Stimulated activated CD4-positive, alpha-beta T cell treated with anti-CD3 and anti-CD28 coated beads, Interleukin-1b, Interleukin-23, amount 100 ng/mL, for 24 hours (primary cell): ENCODE data around the gene SLC8A1.

Experiments used
- DNase-seq, 4 experiments: peaks; one replicate each; pipeline ENCODE4 v3.0.0-alpha.2; 2020; ENCODE audit warnings: low read depth in 4 of 4, low spot score in 1 of 4

Gene SLC8A1

GRCh38 chr2:40279482-40279881 is 172.4 kb downstream of the SLC8A1 start:
- DNase-seq = no peak

DNA sequence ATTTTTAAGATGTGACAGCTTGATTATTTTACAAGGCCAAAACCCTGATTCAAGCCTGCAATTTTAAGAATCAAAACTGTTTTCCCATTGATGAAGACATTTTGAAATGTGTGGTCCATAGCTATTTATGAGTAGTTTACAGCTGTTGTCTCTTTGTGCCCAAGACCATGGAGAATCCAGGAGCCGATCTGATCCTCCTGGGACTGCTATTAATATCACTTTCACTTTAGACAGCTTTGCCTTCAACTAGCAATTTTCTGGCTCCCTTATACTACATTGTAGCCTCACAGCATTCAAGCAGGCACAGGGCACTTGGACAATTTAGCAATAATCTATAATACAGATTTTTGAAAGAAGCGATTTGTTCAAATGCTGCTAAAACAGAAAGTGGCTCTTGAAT is 172.9 kb downstream of the SLC8A1 start:
- no peak for DNase-seq

- no peak for DNase-seq
Observed at GRCh38 chr2:40276076-40276475, 175.8 kb downstream of the SLC8A1 start.

DNA sequence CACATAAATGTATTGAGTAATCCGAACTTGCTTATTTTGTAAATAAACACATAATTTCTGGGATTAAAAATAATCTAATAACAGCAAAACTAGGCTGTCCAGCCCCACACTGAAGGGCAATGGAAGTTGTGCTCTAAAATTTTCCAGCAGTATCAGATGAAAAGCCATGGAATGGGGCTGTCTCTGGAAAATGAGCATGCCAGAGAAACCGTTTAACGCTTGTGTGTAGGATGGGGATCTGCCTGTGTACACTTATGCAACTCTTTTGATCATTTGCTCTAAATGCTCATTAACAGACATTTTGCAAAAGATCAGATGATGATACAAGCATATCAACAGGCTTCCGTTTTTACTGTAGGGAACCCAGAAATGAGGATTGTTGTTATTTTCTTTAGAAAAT is 177.6 kb downstream of the SLC8A1 start:
- DNase-seq = no peak

GRCh38 chr2:40273734-40274182 is 178.1 kb downstream of the SLC8A1 start:
- no peak for DNase-seq

DNA sequence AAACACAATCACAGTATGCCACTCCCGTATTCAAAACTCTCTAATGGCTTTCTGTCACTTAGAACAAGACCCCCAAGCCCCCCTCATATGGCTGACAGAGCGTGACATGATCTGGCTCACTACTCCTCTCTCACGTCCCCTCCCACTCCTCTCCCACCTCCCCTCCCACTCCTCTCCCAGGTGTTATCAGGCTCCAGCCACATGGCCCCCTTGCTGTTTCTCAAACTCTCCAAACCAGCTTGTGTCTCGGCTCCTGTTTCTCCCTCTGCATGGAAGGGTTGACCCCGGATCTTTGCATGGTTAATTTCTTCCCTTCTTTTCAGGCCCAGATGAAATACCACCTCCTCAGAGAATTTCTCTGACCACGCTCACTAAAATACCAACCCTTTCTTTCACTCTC is 180.8 kb downstream of the SLC8A1 start:
- DNase-seq = no peak

DNA sequence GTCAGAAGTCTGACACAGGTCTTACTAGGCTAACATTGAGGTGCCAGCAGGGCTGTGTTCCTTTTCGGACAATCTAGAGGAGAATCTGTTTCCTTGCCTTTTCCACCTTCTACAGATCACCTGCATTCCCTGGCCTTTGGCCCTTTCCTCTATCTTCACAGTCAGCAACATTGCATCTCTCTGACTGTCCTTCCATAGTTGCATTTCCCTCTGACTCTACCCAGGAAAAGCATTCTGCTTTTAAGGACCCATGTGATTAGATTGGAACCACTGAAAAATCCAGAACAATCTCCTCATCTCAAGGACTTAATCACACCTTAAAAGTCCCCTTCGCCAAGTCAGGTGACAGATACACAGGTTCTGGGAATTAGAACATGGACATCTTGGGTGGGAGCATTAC is 181.5 kb downstream of the SLC8A1 start:
- DNase-seq = no peak

GRCh38 chr2:40268566-40268965 is 183.3 kb downstream of the SLC8A1 start:
- no peak for DNase-seq

DNA sequence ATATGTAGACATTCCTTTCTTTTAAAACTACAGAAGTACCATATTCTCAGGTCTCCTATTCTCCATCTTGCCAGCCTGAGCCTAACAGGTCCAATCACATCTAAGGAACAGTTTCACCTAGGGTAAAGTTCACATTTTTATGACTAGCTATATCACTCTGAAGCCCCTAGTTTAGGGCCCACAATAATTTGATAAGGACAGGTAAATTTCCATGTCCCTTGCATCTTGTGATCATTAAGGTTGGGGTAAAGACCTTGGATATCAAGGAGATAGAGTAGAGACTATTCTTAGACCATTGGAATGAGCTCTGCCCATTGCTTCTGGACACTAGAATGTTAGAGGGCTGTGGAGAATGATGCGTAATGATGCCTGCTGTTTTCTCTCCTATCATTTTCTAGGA is 185.7 kb downstream of the SLC8A1 start:
- DNase-seq = no peak

- no peak for DNase-seq
Observed at GRCh38 chr2:40265602-40266001, 186.3 kb downstream of the SLC8A1 start.

DNA sequence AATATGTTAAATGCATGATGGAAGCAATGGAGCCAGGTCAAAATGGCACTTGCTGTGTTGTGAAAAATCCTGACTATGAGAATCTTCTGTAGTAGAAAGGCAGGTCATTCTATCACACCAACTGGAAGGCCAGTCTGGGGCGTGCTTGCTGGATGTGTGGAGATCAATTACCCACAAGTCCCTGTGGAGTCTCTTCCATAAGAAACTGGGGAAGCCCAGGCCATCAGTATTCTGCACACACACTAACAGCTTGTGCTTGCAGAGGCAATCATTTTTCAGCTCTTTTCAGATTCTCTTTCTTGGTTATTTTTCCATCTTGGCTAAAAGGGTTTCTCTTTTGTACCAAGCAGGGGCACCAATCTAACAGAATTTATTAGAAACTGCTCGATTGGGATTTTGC is 190.8 kb downstream of the SLC8A1 start:
- DNase-seq = no peak

DNA sequence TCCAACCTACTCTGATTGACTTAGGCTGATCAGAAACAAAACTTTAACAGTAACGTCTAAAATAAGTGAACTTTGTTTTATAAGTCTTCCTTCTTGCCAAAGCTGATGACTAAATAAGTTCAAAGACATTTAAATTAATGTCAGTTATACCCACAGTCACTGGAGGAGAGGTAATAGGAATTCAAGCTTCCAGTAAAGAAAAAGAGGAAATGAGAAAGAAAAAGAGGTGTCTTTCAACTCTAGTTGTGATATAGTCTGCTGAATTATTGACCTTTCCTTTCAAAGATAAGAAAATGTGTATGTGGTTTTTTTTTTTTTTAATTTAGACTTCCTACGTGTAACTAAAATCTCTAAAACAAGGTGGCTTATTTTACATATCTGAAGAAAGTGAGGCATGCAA is 191.5 kb downstream of the SLC8A1 start:
- DNase-seq = no peak

GRCh38 chr2:40259900-40260299 is 192.0 kb downstream of the SLC8A1 start:
- no peak for DNase-seq

- no peak for DNase-seq
Observed at GRCh38 chr2:40258135-40258457, 193.8 kb downstream of the SLC8A1 start.

GRCh38 chr2:40257340-40258134 is 194.4 kb downstream of the SLC8A1 start:
- DNase-seq = no peak

DNA sequence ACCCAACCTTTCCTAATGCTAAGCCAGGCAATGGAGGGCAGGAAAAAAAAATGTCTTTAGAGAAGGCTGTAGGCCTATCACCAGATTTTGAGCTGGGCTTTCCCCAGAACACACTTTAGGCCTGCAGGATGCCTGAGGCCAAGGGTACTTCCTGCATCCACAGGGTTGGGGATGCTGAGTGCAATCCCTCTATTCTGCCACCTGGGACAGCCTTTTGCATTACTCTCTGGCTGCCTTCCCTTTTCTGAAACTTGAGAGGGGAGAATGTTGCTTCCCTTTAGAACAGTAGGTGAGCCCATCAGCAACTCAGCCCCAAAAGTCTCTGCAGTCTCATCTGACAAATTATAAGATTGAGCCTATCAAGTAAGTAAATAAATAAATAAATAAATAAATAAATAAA is 195.2 kb downstream of the SLC8A1 start:
- no peak for DNase-seq

- DNase-seq = no peak
Observed at GRCh38 chr2:40256008-40256407, 195.9 kb downstream of the SLC8A1 start.

- no peak for DNase-seq
Observed at GRCh38 chr2:40255103-40255502, 196.8 kb downstream of the SLC8A1 start.

GRCh38 chr2:40254611-40255010 is 197.3 kb downstream of the SLC8A1 start:
- DNase-seq = no peak

DNA sequence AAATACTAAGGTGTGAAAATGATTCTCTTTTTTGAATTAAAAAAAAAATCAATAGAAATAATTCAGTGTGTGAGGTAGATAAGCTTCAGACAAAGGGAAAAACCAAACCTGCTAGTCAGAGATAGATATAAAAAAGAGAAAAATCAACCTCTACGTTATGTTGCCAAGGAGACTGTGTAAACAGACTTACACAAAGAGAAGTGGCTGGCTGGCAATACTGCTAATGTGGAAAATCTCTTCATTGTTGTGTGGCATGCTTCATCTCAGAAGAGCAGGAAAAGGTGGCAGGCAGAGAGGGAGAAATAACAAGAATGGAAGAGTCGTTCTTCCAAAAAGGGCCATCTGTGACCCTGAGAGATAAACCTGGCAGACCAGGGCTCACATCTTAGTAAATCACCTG is 200.8 kb downstream of the SLC8A1 start:
- no peak for DNase-seq

GRCh38 chr2:40249577-40249976 is 202.3 kb downstream of the SLC8A1 start:
- no peak for DNase-seq

DNA sequence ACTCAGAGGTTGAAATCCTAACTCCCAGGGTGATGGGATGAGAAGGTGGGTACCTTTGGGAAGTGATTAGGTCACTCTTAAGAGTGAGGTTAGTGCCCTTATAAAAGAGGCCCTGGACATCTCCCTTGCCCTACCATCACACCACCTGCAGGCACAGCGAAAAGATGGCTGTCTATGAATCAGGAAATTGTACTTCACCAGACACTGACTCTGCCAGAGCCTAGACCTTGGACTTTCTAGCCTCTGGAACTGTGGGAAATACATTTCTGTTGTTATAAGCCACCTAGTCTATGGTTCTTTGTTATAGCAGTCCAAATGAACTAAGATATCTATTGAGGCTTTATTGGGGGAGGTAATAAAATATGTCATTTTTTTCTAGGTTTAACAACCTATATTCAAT is 203.6 kb downstream of the SLC8A1 start:
- DNase-seq = no peak

DNA sequence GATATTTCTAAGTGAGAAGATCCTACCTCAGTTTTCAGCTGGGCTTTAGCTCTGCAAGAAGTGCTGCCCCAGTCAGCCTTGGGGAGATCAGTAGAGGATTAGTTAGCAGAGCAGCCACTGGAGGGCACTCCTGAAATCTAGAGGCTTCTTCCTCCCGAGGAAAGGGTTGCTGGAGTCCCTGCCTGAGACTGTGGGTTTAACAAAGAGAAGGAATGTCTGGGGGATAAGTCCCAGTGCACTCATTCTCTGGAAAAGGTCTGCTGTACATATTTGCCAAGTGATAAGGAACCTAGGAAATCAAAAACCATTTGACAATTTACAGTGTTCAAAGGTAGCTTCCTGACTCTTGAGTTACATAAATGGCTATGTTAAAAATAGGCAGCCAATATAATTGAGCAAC is 207.2 kb downstream of the SLC8A1 start:
- no peak for DNase-seq
